ENCODE data around the gene SYT9. TPM values are rescaled to one million over a fixed set of nuclear protein-coding genes. Genes with fewer than 3 reads are reported as not detected.

The SYT9 gene
- total RNA-seq = not detected
- not detected for total RNA-seq (2013)

DNA sequence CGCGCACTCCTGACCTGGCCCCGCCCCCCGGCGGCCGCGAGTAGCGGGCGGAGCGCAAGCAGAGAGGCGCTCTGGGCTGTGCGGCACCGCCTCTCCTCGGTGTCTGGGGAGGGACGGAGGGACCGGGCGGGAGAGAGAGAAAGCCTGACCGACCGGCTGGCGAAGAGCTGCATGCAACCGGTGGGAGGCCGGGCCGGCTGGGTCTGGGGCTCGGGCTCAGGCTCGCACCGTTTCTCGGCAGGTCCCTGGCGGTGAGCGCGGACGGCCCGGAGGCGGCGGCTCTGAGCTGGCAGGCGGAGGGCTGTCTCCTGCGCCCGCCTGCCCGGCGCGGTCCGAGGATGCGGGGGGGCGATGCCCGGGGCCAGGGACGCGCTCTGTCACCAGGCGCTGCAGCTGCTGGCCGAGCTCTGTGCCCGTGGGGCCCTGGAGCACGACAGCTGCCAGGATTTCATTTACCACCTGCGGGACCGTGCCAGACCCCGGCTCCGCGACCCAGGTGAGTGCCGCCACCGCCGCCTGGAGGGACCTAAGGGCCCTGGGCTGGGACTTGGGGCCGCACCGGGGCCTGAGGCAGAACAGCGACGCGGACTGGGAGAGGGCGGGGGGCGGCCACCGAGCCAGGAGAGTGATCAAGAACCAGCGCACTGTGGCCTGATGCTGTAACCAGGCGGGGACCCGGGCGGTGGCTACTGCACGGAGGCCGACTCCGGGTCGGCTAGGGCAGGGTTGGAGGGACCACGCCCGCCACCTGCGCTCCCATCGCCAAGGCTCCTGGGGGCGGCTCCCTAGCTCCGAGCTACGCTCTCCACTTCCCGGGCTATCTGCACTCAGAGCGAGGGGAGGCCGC lies at the start of gene SYT9:
Gene SYT9, plus strand, starts transcription at position 69 of the 847 bp plus-strand sequence. Its CDS starts 283 bp downstream, at position 352.
- Mint-ChIP-seq H3K9me3 (peaks cover 0 to 2% of the 10 kb centered on the region in 2 donors), H3K27ac (no peak within 1 kb of the TSS), H3K27me3 (ENCODE audit: low read depth in 2 of 2) (peaks cover 25 to 51% of the 10 kb centered on the region in 2 donors), H3K4me3 (no peak within 1 kb of the TSS), H3K36me3 (no peaks in the 10 kb centered on the region), H3K4me1 (no peaks in the 10 kb centered on the region)
- Histone ChIP-seq H3K36me3 (ENCODE audit: control insufficient read depth, insufficient read depth, low read length) (no peaks in the 10 kb centered on the region), H3K27me3 (ENCODE audit: control insufficient read depth, insufficient read depth, low read length) (peaks cover 21% of the 10 kb centered on the region), H3K27ac (ENCODE audit: low read length) (no peak within 1 kb of the TSS), H3K4me1 (ENCODE audit: control insufficient read depth, insufficient read depth, low read length) (no peaks in the 10 kb centered on the region), H3K4me3 (ENCODE audit: low read length) (no peak within 1 kb of the TSS), H3K9me3 (ENCODE audit: control insufficient read depth, insufficient read depth, low read length) (no peaks in the 10 kb centered on the region)
- DNase-seq = no peak
- TF ChIP-seq CTCF (IDR thresholded peaks at IDR 0.05) = no peak
- peak in 1 of 3 donors; percentile 24 for ATAC-seq
- intact Hi-C loops (cut with micrococcal nuclease) = no loop called here
- 2% methylated on average over 84 of the region's 84 CpGs for WGBS (ENCODE audit: insufficient coverage)

GRCh38 chr11:7202412-7202811 lies 49.3 kb upstream of the SYT9 start:
- no peak for TF ChIP-seq CTCF (IDR thresholded peaks at IDR 0.05)
- H3K27ac ChIP-seq (ENCODE audit: low read length) = no peak overlapping the region
- no peaks in the 10 kb centered on the region for H3K36me3 ChIP-seq (ENCODE audit: control insufficient read depth, insufficient read depth, low read length)
- H3K36me3 Mint-ChIP-seq = no peaks in the 10 kb centered on the region
- H3K4me3 Mint-ChIP-seq = no peak overlapping the region
- H3K27me3 ChIP-seq (ENCODE audit: control insufficient read depth, insufficient read depth, low read length) = peaks cover 2% of the 10 kb centered on the region
- no peaks in the 10 kb centered on the region for H3K9me3 ChIP-seq (ENCODE audit: control insufficient read depth, insufficient read depth, low read length)
- intact Hi-C loops (cut with micrococcal nuclease) = no loop called here
- peaks cover 0 to 18% of the 10 kb centered on the region in 2 donors for H3K27me3 Mint-ChIP-seq (ENCODE audit: low read depth in 2 of 2)
- 97% methylated on average over 3 of the region's 3 CpGs for WGBS (ENCODE audit: insufficient coverage)
- no peaks in the 10 kb centered on the region for H3K4me1 ChIP-seq (ENCODE audit: control insufficient read depth, insufficient read depth, low read length)
- no peak overlapping the region for H3K27ac Mint-ChIP-seq
- H3K4me3 ChIP-seq (ENCODE audit: low read length) = no peak overlapping the region
- no peaks in the 10 kb centered on the region for H3K4me1 Mint-ChIP-seq
- H3K9me3 Mint-ChIP-seq = no peaks in the 10 kb centered on the region
- DNase-seq = no peak
- ATAC-seq = no peak

DNA sequence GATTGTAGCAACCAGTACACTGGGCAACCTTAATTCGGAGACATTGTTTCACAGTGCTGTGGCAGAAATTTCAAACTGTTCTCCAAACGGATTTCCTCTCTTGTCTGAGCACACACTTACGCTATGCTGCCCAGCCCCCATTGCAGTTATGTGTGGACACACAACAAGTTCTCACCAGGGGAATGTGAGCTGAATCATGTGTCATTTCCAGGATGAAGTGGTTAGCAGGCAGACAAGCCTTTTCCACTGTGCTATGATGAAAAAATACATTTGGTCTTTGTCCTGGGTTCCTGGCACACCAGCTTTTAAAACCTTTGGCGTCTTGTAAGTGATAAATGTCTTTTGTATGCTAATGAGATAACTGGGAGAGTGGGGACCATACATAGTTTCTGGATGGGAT lies 46.9 kb upstream of the SYT9 start:
- Mint-ChIP-seq H3K4me1 (no peaks in the 10 kb centered on the region), H3K4me3 (no peak overlapping the region), H3K36me3 (no peaks in the 10 kb centered on the region), H3K27ac (no peak overlapping the region), H3K9me3 (no peaks in the 10 kb centered on the region), H3K27me3 (ENCODE audit: low read depth in 2 of 2) (peaks cover 0 to 14% of the 10 kb centered on the region in 2 donors)
- Histone ChIP-seq H3K36me3 (ENCODE audit: control insufficient read depth, insufficient read depth, low read length) (no peaks in the 10 kb centered on the region), H3K9me3 (ENCODE audit: control insufficient read depth, insufficient read depth, low read length) (no peaks in the 10 kb centered on the region), H3K4me1 (ENCODE audit: control insufficient read depth, insufficient read depth, low read length) (no peaks in the 10 kb centered on the region), H3K27ac (ENCODE audit: low read length) (no peak overlapping the region), H3K4me3 (ENCODE audit: low read length) (no peak overlapping the region), H3K27me3 (ENCODE audit: control insufficient read depth, insufficient read depth, low read length) (peaks cover 2% of the 10 kb centered on the region)
- no peak for ATAC-seq
- WGBS (ENCODE audit: insufficient coverage) = 23% methylated on average over 4 of the region's 4 CpGs
- no peak for DNase-seq
- intact Hi-C loops (cut with micrococcal nuclease) = no loop called here
- TF ChIP-seq CTCF (IDR thresholded peaks at IDR 0.05) = no peak
